ENCODE measurements around the gene TBC1D24. TPM values are rescaled to one million over a fixed set of nuclear protein-coding genes. Genes with fewer than 3 reads are reported as not detected.
A peak's percentile ranks its signal among the peaks of the same experiment; 100 is the strongest.

The TBC1D24 gene
- total and polyA plus RNA-seq, 8 donors, result 3.2 to 35.6 (median 9.0) TPM

DNA sequence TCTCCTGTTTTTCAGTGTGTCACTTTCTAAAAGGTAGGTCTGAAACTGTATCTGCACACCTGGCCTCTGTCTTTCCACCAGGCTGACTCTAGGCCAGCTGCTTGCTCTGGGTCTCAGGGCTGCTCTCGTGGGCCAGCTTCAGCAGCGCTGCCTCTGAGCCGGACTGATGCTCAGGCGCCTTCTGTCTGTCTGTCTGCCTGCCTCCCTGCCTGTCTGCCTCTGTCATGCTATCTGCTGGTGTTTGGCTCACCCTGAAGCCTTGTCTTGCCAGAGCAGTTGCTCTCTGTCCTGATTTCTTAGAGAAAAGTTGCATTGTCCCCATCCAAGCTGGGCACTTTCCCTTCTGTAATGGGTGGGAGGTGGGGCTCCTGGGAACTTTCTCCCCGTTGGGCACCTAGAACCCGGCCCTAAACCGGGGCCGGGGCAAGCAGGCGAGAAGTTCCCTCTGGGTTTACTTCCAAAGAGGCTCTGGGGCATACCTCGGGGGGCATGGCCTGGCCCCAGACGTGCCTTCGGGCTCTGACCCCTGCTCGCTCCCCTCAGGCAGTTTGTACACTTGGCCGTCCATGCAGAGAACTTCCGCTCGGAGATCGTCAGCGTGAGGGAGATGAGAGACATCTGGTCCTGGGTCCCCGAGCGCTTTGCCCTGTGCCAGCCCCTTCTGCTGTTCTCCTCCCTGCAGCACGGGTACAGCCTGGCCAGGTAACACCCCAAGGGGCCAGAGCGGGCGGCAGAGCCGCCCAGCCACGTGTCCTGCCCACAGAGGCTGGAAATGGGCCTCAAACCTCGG is 23.0 kb downstream of the TBC1D24 start:
- Histone ChIP-seq H3K27ac (peak overlapping the region in 1 of 5 donors; percentile 1), H3K4me3 (no peak overlapping the region), H3K27me3 (no peaks in the 10 kb centered on the region), H3K9me3 (no peaks in the 10 kb centered on the region), H3K4me1 (peaks cover 14 to 47% (median 35%) of the 10 kb centered on the region in 4 donors), H3K36me3 (peaks cover 0 to 57% (median 41%) of the 10 kb centered on the region in 4 donors)
- TF ChIP-seq, protein P1, sequence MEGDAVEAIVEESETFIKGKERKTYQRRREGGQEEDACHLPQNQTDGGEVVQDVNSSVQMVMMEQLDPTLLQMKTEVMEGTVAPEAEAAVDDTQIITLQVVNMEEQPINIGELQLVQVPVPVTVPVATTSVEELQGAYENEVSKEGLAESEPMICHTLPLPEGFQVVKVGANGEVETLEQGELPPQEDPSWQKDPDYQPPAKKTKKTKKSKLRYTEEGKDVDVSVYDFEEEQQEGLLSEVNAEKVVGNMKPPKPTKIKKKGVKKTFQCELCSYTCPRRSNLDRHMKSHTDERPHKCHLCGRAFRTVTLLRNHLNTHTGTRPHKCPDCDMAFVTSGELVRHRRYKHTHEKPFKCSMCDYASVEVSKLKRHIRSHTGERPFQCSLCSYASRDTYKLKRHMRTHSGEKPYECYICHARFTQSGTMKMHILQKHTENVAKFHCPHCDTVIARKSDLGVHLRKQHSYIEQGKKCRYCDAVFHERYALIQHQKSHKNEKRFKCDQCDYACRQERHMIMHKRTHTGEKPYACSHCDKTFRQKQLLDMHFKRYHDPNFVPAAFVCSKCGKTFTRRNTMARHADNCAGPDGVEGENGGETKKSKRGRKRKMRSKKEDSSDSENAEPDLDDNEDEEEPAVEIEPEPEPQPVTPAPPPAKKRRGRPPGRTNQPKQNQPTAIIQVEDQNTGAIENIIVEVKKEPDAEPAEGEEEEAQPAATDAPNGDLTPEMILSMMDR (IDR thresholded peaks at IDR 0.05), result no peak
- no peak for TF ChIP-seq POLR2AphosphoS5 (IDR thresholded peaks at IDR 0.05)
- TF ChIP-seq POLR2A (IDR thresholded peaks at IDR 0.05), result no peak
- no peak for TF ChIP-seq EP300 (IDR thresholded peaks at IDR 0.05)
- no peak for DNase-seq
- intact Hi-C loops (cut with DNase I; ENCODE audit: low total_unique reads), result loop anchor here (5.0 to 10.0 kb wide), 2 partner anchors 156 to 303 kb away; partner anchors contain the start of genes ABCA3 and CASKIN1
- WGBS, 5 donors, result 80 to 91% (median 89%) methylated on average over 19 to 26 of the region's 26 CpGs

DNA sequence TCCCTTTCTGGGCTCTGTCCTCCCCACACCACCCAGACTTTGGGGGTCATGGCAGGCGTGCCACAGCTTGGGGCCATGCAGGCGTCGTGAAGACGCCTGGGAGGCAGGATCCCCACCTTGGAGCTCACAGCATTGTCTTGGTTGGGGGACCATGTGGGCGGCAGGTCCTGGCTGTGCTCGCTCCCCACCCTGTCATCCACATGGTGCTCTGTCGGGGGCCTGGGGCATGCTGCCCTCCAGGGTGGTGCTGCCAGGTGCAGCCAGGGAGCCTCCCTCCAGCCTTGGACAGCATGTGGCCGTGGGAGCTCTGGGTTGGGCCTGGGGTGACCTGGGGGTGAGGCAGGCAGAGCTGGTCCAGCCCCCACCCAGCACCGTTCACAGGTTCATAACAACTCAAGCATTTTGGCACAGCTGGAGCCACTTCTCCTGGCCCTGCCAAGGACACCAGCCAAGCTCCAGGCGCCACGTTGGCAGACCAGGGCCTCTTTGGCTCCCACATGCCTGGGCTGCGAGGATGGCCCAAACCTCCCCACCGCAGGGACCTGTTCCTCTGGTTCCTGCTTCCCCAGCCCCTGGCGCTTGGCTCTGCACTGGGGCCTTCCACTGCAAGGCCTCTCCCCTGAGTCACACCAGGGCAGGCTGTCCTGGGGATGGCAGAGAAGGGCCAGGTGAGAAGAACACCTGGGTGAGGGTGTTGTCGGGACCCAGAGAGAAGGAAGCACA is 23.8 kb downstream of the TBC1D24 start:
- intact Hi-C loops (cut with DNase I; ENCODE audit: low total_unique reads), result loop anchor here (5.0 to 10.0 kb wide), 2 partner anchors 156 to 304 kb away; partner anchors contain the start of genes ABCA3 and CASKIN1
- Histone ChIP-seq H3K27ac (peak overlapping the region in 2 of 5 donors; percentile 1 to 46), H3K27me3 (no peaks in the 10 kb centered on the region), H3K36me3 (peaks cover 0 to 50% (median 41%) of the 10 kb centered on the region in 4 donors), H3K9me3 (no peaks in the 10 kb centered on the region), H3K4me3 (no peak overlapping the region), H3K4me1 (peaks cover 14 to 52% (median 38%) of the 10 kb centered on the region in 4 donors)
- DNase-seq, result peak in 1 of 2 donors; percentile 76
- 61 to 77% (median 64%) methylated on average over 7 to 15 of the region's 15 CpGs for WGBS, 5 donors
- TF ChIP-seq, protein P1 (IDR thresholded peaks at IDR 0.05), result no peak
- TF ChIP-seq POLR2AphosphoS5 (IDR thresholded peaks at IDR 0.05), result no peak
- TF ChIP-seq POLR2A (IDR thresholded peaks at IDR 0.05), result no peak
- no peak for TF ChIP-seq EP300 (IDR thresholded peaks at IDR 0.05)

DNA sequence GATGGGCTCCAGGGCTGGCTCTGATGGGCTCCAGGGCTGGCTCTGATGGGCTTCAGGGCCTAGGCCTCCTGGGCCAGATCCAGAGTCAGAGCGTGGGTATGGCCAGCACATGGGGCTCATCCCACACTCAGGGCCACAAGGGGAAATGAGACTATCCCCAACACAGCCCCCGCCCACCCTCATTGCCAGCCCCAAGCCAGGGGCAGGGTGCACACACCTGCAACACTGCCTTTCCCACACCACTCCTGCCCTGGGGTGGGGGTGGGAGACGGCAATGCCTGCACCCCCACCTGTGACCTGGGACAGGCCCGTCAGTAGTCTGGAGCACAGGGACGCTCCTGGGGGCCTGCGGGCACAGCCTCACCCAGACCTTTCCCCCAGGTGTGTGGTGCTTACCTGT is 24.5 kb downstream of the TBC1D24 start:
- H3K27ac ChIP-seq, result peak overlapping the region in 1 of 5 donors; percentile 46
- no peak overlapping the region for H3K4me3 ChIP-seq
- H3K27me3 ChIP-seq, result no peaks in the 10 kb centered on the region
- TF ChIP-seq, protein P1 (IDR thresholded peaks at IDR 0.05), result no peak
- no peak for TF ChIP-seq EP300 (IDR thresholded peaks at IDR 0.05)
- no peak for TF ChIP-seq POLR2A (IDR thresholded peaks at IDR 0.05)
- no peak for TF ChIP-seq POLR2AphosphoS5 (IDR thresholded peaks at IDR 0.05)
- intact Hi-C loops (cut with DNase I; ENCODE audit: low total_unique reads), result loop anchor here (5.0 to 10.0 kb wide), 2 partner anchors 157 to 305 kb away; partner anchors contain the start of genes ABCA3 and CASKIN1
- 80 to 97% (median 92%) methylated on average over 1 to 6 of the region's 6 CpGs for WGBS, 5 donors
- H3K9me3 ChIP-seq, result no peaks in the 10 kb centered on the region
- DNase-seq, result no peak
- H3K4me1 ChIP-seq, result peaks cover 14 to 52% (median 38%) of the 10 kb centered on the region in 4 donors
- peaks cover 0 to 50% (median 41%) of the 10 kb centered on the region in 4 donors for H3K36me3 ChIP-seq

DNA sequence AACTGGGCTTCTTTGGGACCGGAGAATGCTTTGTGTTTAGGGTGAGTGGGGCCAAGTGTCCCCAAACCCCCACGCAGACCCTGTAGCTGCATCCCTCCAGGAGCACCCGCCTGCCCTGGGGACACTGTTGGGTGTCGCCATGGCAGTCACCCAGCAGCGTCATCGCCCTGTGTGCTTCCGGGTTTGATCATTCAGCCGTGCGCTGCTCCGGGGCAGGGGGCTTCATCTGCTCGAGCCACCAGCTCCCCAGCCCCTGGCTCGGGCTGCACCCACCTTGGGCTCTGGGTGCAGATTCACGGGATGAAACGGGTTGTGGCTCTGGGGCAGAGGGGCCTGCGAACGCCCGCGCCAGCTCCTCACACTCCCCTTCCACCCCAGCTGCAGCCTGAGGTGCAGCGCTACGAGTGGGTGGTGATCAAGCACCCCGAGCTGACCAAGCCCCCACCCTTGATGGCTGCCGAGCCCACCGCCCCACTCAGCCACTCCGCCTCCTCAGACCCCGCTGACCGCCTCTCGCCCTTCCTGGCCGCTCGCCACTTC is 25.0 kb downstream of the TBC1D24 start:
- Histone ChIP-seq H3K27ac (no peak overlapping the region), H3K9me3 (no peaks in the 10 kb centered on the region), H3K4me1 (peaks cover 14 to 52% (median 38%) of the 10 kb centered on the region in 4 donors), H3K27me3 (no peaks in the 10 kb centered on the region), H3K4me3 (no peak overlapping the region), H3K36me3 (peaks cover 0 to 50% (median 41%) of the 10 kb centered on the region in 4 donors)
- TF ChIP-seq, protein P1 (IDR thresholded peaks at IDR 0.05), result no peak
- TF ChIP-seq EP300 (IDR thresholded peaks at IDR 0.05), result no peak
- no peak for TF ChIP-seq POLR2AphosphoS5 (IDR thresholded peaks at IDR 0.05)
- TF ChIP-seq POLR2A (IDR thresholded peaks at IDR 0.05), result no peak
- no peak for DNase-seq
- WGBS, 5 donors, result 90 to 94% (median 91%) methylated on average over 19 to 29 of the region's 29 CpGs
- intact Hi-C loops (cut with DNase I; ENCODE audit: low total_unique reads), result loop anchor here (5.0 to 10.0 kb wide), 2 partner anchors 158 to 305 kb away; partner anchors contain the start of genes ABCA3 and CASKIN1

Data from stomach (tissue), 9 donors.